CD14-positive monocyte (primary cell): ENCODE measurements around the gene PROM2. TPM values are rescaled to one million over a fixed set of nuclear protein-coding genes. Genes with fewer than 3 reads are reported as not detected.

ENCODE experiments used
- DNase-seq, 3 donors: peaks; one replicate each; pipeline ENCODE4 v3.0.0-alpha.2; 2011 to 2022
- H2AFZ ChIP-seq: 2 replicates; pipeline ENCODE4 v1.6.0; 2012; ENCODE audit warnings: mild to moderate bottlenecking, low read depth, low read length, inconsistent platforms; ENCODE audit not compliant: insufficient read depth, poor library complexity, severe bottlenecking
- H3K27ac ChIP-seq, 2 donors: 1 replicate in 1 of 2; 2 replicates in 1 of 2; pipeline ENCODE4 v1.5.1; 2012 to 2013; ENCODE audit warnings: low read length in 2 of 2, control low read depth in 1 of 2, inconsistent platforms in 1 of 2, low read depth in 1 of 2, mild to moderate bottlenecking in 1 of 2
- H3K27me3 ChIP-seq, 2 donors: one replicate each; pipeline versions ENCODE4 v1.6.0 to v1.6.1; 2011 to 2013; ENCODE audit warnings: low read length in 2 of 2; ENCODE audit not compliant: control insufficient read depth in 2 of 2, insufficient read depth in 2 of 2
- H3K36me3 ChIP-seq, 2 donors: replicated peaks in 1 of 2; 1 replicate in 1 of 2; 2 replicates in 1 of 2; pipeline versions ENCODE4 v1.5.1 to v1.6.1; 2012 to 2013; ENCODE audit warnings: low read length in 2 of 2, control low read depth in 1 of 2, inconsistent platforms in 1 of 2, mild to moderate bottlenecking in 1 of 2; ENCODE audit not compliant: insufficient read depth in 2 of 2, control insufficient read depth in 1 of 2
- H3K4me1 ChIP-seq, 2 donors: 1 replicate in 1 of 2; 2 replicates in 1 of 2; pipeline versions ENCODE4 v1.5.1 to v1.6.1; 2012 to 2013; ENCODE audit warnings: low read length in 2 of 2, control low read depth in 1 of 2, inconsistent platforms in 1 of 2, mild to moderate bottlenecking in 1 of 2, moderate library complexity in 1 of 2; ENCODE audit not compliant: insufficient read depth in 2 of 2, control insufficient read depth in 1 of 2
- H3K4me2 ChIP-seq: replicated peaks from 2 replicates; pipeline ENCODE3; 2012; ENCODE audit warnings: low read length, moderate library complexity, mild to moderate bottlenecking; ENCODE audit not compliant: poor library complexity, severe bottlenecking; ENCODE audit errors: extremely low read depth
- H3K4me3 ChIP-seq, 3 experiments: fragments of 200-600 bp in 1 of 3; sonication (generic) in 1 of 3; replicated peaks in 1 of 3; 1 replicate in 2 of 3; 2 replicates in 1 of 3; pipeline ENCODE4 v1.5.1; 2011 to 2013; ENCODE audit warnings: low read length in 3 of 3, mild to moderate bottlenecking in 3 of 3, control low read depth in 2 of 3, low read depth in 2 of 3, inconsistent platforms in 1 of 3, moderate library complexity in 1 of 3
- H3K79me2 ChIP-seq: 2 replicates; pipeline ENCODE4 v1.6.0; 2012; ENCODE audit warnings: mild to moderate bottlenecking, control low read depth, inconsistent platforms, low read length, moderate library complexity; ENCODE audit not compliant: insufficient read depth
- H3K9ac ChIP-seq: 2 replicates; pipeline ENCODE4 v1.6.0; 2017; ENCODE audit warnings: low read length, mild to moderate bottlenecking; ENCODE audit not compliant: insufficient read depth, poor library complexity, severe bottlenecking
- H3K9me3 ChIP-seq, 2 donors: replicated peaks in 1 of 2; 1 replicate in 1 of 2; 2 replicates in 1 of 2; pipeline versions ENCODE4 v1.5.1 to v1.6.1; 2012 to 2013; ENCODE audit warnings: low read length in 2 of 2, control low read depth in 1 of 2; ENCODE audit not compliant: control insufficient read depth in 1 of 2, insufficient read depth in 1 of 2
- H4K20me1 ChIP-seq: 2 replicates; pipeline ENCODE4 v1.6.0; 2012; ENCODE audit warnings: mild to moderate bottlenecking, low read length, control low read depth, moderate library complexity; ENCODE audit not compliant: insufficient read depth
- H3K27ac Mint-ChIP-seq, 7 donors: one replicate each; pipeline ENCODE4 v1.8.0; 2020; ENCODE audit warnings: mild to moderate bottlenecking in 7 of 7, mixed read lengths in 7 of 7, moderate library complexity in 6 of 7, inconsistent platforms in 2 of 7
- H3K27me3 Mint-ChIP-seq, 3 donors: one replicate each; pipeline ENCODE4 v1.8.0; 2021 to 2022; ENCODE audit warnings: low read depth in 3 of 3, mild to moderate bottlenecking in 3 of 3, mixed read lengths in 3 of 3, moderate library complexity in 3 of 3, inconsistent platforms in 1 of 3
- H3K36me3 Mint-ChIP-seq, 2 donors: one replicate each; pipeline ENCODE4 v1.8.0; 2020; ENCODE audit warnings: mixed read lengths in 2 of 2, inconsistent platforms in 1 of 2, mild to moderate bottlenecking in 1 of 2
- H3K4me1 Mint-ChIP-seq: one replicate; pipeline ENCODE4 v1.8.0; 2020; ENCODE audit warnings: mild to moderate bottlenecking, mixed read lengths
- H3K4me3 Mint-ChIP-seq, 2 donors: one replicate each; pipeline ENCODE4 v1.8.0; 2020; ENCODE audit warnings: mild to moderate bottlenecking in 2 of 2, mixed read lengths in 2 of 2, moderate library complexity in 1 of 2
- H3K9me3 Mint-ChIP-seq, 7 donors: one replicate each; pipeline ENCODE4 v1.8.0; 2020 to 2022; ENCODE audit warnings: mixed read lengths in 7 of 7, mild to moderate bottlenecking in 6 of 7, moderate library complexity in 6 of 7, inconsistent platforms in 2 of 7
- WGBS: methylation state at CpG from one replicate; pipeline ENCODE4 v1.1.5; 2013; ENCODE audit warnings: missing lambda C conversion rate; ENCODE audit not compliant: insufficient coverage; 5-methylcytosine and 5-hydroxymethylcytosine counted together
- intact Hi-C, 2 donors: fragments of 100-400 bp; cut with micrococcal nuclease; formaldehyde crosslinking; loops; one replicate each; pipeline versions ENCODE4 v1.15.0 to v1.15.1; 2023
- polyA plus RNA-seq, 3 donors: library from polyadenylated mRNA; depleted of rRNA in 1 of 3; unstranded in 2 of 3; stranded (reverse) in 1 of 3; fragments of 300-500 nt in 2 of 3; fragments of >200 nt in 1 of 3; fragmentation: Illumina TruSeq in 2 of 3; gene quantifications; 1 replicate in 2 of 3; 2 replicates in 1 of 3; pipeline ENCODE4 v1.2.3, GENCODE V29; 2012 to 2021
- TF ChIP-seq, protein P1 (sequence below): fragments of 200-600 bp; IDR thresholded peaks from one replicate; pipeline ENCODE4 v1.8.0; 2022; ENCODE audit warnings: antibody characterized with exemption, mild to moderate bottlenecking

PROM2 gene
- polyA plus RNA-seq, 3 donors: 0.41 TPM; not detected in 2

DNA sequence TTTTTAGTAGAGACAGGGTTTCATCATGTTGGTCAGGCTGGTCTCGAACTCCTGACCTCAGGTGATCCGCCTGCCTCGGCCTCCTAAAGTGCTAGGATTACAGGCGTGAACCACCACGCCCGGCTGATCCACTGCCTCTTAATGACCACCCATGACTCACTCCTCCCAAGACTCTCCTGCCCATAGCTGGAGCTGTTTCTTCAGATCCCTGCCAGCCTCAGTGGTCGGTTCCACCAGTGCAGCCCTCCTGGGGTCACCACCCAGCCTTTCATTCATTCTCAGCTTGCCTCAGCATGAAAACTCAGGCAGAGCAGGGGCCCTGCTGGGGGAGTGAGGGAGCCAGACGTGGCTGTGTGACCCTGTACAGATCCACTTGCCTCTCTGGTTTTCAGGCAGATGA is 35.4 kb downstream of the PROM2 start:
- Histone ChIP-seq H3K36me3 (no peaks in the 10 kb centered on the region), H3K27ac (no peak overlapping the region), H3K9me3 (no peaks in the 10 kb centered on the region), H3K27me3 (no peaks in the 10 kb centered on the region), H3K79me2 (no peaks in the 10 kb centered on the region), H4K20me1 (no peaks in the 10 kb centered on the region), H3K4me1 (no peaks in the 10 kb centered on the region), H3K9ac (no peak overlapping the region), H3K4me2 (no peak overlapping the region), H3K4me3 (no peak overlapping the region), H2AFZ (no peak overlapping the region)
- H3K4me3 Mint-ChIP-seq: no peak overlapping the region
- 97% methylated on average over 8 of the region's 8 CpGs for WGBS
- H3K9me3 Mint-ChIP-seq: peaks cover 0 to 3% (median 0%) of the 10 kb centered on the region in 7 donors
- DNase-seq: no peak
- TF ChIP-seq, protein P1, sequence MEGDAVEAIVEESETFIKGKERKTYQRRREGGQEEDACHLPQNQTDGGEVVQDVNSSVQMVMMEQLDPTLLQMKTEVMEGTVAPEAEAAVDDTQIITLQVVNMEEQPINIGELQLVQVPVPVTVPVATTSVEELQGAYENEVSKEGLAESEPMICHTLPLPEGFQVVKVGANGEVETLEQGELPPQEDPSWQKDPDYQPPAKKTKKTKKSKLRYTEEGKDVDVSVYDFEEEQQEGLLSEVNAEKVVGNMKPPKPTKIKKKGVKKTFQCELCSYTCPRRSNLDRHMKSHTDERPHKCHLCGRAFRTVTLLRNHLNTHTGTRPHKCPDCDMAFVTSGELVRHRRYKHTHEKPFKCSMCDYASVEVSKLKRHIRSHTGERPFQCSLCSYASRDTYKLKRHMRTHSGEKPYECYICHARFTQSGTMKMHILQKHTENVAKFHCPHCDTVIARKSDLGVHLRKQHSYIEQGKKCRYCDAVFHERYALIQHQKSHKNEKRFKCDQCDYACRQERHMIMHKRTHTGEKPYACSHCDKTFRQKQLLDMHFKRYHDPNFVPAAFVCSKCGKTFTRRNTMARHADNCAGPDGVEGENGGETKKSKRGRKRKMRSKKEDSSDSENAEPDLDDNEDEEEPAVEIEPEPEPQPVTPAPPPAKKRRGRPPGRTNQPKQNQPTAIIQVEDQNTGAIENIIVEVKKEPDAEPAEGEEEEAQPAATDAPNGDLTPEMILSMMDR: no peak
- no peak overlapping the region for H3K27ac Mint-ChIP-seq
- H3K36me3 Mint-ChIP-seq: no peaks in the 10 kb centered on the region
- intact Hi-C loops: no loop called here
- peaks cover 0 to 3% (median 2%) of the 10 kb centered on the region in 3 donors for H3K27me3 Mint-ChIP-seq
- H3K4me1 Mint-ChIP-seq: no peaks in the 10 kb centered on the region

DNA sequence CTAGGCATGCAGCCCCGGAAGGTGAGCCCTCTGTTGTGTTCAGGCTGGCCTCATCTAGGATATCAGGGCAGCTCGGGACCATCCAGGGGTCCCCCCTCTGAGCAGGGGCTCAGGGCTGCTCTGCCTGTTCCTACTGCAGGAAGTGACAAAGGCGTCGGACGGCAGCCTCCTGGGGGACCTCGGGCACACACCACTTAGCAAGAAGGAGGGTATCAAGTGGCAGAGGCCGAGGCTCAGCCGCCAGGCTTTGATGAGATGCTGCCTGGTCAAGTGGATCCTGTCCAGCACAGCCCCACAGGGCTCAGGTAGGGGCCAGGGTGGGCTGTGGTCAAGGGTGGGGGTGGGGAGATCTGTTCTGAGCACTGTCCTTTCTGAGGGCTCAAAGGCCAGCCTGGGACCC is 36.0 kb downstream of the PROM2 start:
- H3K4me2 ChIP-seq: no peak overlapping the region
- DNase-seq: no peak
- no peaks in the 10 kb centered on the region for H3K79me2 ChIP-seq
- H4K20me1 ChIP-seq: no peaks in the 10 kb centered on the region
- no peak overlapping the region for H3K4me3 ChIP-seq
- no peaks in the 10 kb centered on the region for H3K36me3 ChIP-seq
- Mint-ChIP-seq H3K9me3 (peaks cover 0 to 3% (median 0%) of the 10 kb centered on the region in 7 donors), H3K4me1 (no peaks in the 10 kb centered on the region), H3K4me3 (no peak overlapping the region), H3K27ac (no peak overlapping the region), H3K36me3 (no peaks in the 10 kb centered on the region), H3K27me3 (peaks cover 0 to 3% (median 2%) of the 10 kb centered on the region in 3 donors)
- no peaks in the 10 kb centered on the region for H3K4me1 ChIP-seq
- H3K27me3 ChIP-seq: no peaks in the 10 kb centered on the region
- TF ChIP-seq, protein P1: no peak
- intact Hi-C loops: no loop called here
- H3K27ac ChIP-seq: no peak overlapping the region
- no peak overlapping the region for H3K9ac ChIP-seq
- H3K9me3 ChIP-seq: no peaks in the 10 kb centered on the region
- H2AFZ ChIP-seq: no peak overlapping the region
- 86% methylated on average over 3 of the region's 8 CpGs for WGBS
